PFSK-1 (cell line): Measurements from ENCODE around the gene GOT1.

Experiments
- FOXP2 ChIP-seq: optimal IDR thresholded peaks from 2 replicates; pipeline ENCODE3; 2011; ENCODE audit warnings: borderline replicate concordance, control low read depth, inconsistent platforms; ENCODE audit not compliant: insufficient read depth; ENCODE audit errors: extremely low read length, extremely low read depth
- POLR2AphosphoS5 ChIP-seq: IDR thresholded peaks from 2 replicates; pipeline ENCODE4 v1.6.1; 2012; ENCODE audit warnings: low read depth, mild to moderate bottlenecking, control low read depth, low read length, moderate library complexity
- SIN3A ChIP-seq: IDR thresholded peaks from 2 replicates; pipeline ENCODE4 v1.6.1; 2012; ENCODE audit warnings: mild to moderate bottlenecking, low read length, moderate library complexity, borderline replicate concordance; ENCODE audit not compliant: insufficient read depth
- TAF1 ChIP-seq: IDR thresholded peaks from 2 replicates; pipeline ENCODE4 v1.6.1; 2012; ENCODE audit warnings: low read length, control low read depth, borderline replicate concordance; ENCODE audit not compliant: insufficient read depth
- TF ChIP-seq, protein P1 (sequence below), 2 experiments: IDR thresholded peaks; 2 replicates each; pipeline versions ENCODE4 v1.6.1 to v1.8.0; 2011 to 2012; ENCODE audit warnings: low read depth in 2 of 2, low read length in 2 of 2, control low read depth in 1 of 2, inconsistent platforms in 1 of 2, mild to moderate bottlenecking in 1 of 2, moderate library complexity in 1 of 2; ENCODE audit not compliant: insufficient read depth in 1 of 2

The GOT1 gene

DNA sequence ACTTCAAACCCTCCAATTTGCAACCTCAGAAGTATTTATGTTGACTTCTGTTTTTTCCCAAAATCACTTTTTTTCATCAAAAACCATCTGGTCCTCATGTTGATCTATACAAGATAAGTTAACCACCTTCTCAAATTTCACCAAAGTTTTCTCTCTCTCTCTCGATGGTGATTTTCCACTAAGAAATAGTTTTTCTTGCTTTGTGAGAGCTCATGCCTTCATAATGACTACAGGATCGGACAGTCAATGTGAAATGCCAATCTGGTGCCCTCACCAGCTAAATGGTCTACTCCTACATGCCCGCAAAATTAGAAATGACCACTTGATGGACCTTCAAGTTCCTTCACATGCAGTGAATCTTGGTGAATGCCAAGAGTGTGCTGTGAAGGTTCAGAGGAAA is 60.9 kb downstream of the GOT1 start:
- no peak for TF ChIP-seq POLR2AphosphoS5

DNA sequence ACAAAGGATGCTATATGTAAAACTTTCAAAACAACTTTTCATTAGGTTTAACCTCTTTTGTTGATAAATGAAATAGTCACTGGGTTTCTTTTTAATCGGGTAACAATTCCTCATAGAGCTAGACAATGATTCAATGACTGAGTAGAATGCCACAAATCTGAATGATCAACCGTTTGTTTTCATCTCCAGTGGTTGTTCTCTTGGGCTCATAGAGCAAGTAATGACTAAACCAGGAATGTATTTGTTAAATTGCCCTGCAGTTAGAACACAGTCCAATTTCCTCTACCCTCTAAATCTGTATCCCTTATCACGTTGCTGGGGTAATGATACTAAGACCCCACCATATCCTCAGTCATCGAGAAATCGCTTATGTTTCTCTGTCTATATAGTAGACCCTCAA is 61.3 kb downstream of the GOT1 start:
- TF ChIP-seq, protein P1, sequence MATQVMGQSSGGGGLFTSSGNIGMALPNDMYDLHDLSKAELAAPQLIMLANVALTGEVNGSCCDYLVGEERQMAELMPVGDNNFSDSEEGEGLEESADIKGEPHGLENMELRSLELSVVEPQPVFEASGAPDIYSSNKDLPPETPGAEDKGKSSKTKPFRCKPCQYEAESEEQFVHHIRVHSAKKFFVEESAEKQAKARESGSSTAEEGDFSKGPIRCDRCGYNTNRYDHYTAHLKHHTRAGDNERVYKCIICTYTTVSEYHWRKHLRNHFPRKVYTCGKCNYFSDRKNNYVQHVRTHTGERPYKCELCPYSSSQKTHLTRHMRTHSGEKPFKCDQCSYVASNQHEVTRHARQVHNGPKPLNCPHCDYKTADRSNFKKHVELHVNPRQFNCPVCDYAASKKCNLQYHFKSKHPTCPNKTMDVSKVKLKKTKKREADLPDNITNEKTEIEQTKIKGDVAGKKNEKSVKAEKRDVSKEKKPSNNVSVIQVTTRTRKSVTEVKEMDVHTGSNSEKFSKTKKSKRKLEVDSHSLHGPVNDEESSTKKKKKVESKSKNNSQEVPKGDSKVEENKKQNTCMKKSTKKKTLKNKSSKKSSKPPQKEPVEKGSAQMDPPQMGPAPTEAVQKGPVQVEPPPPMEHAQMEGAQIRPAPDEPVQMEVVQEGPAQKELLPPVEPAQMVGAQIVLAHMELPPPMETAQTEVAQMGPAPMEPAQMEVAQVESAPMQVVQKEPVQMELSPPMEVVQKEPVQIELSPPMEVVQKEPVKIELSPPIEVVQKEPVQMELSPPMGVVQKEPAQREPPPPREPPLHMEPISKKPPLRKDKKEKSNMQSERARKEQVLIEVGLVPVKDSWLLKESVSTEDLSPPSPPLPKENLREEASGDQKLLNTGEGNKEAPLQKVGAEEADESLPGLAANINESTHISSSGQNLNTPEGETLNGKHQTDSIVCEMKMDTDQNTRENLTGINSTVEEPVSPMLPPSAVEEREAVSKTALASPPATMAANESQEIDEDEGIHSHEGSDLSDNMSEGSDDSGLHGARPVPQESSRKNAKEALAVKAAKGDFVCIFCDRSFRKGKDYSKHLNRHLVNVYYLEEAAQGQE (IDR thresholded peaks at IDR 0.05; ENCODE audit: insufficient read depth in 1 of 2, low read depth in 2 of 2, low read length in 2 of 2): no peak
- TF ChIP-seq POLR2AphosphoS5: no peak
- TF ChIP-seq TAF1: no peak
- TF ChIP-seq SIN3A: no peak
- no peak for TF ChIP-seq FOXP2

DNA sequence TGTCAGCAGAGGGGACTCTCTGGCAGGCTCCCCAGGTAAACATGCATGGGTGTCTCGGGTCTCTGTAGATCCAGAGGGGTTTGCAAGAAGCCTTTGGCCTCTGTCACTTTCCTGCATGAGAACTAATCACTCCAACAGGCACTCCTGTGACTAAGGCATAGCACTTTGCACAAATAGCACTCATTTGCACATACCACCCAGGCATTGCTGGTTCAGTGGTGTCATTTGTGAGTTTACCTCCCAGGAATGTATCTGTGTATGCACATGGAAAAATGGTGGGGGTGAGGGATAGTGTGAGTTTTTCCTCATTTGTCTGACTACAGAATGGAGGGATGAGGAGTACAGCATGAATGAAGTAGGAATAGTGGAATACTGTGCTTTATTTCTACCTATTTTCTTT is 61.8 kb downstream of the GOT1 start:
- TF ChIP-seq SIN3A (no peak), TAF1 (no peak)

DNA sequence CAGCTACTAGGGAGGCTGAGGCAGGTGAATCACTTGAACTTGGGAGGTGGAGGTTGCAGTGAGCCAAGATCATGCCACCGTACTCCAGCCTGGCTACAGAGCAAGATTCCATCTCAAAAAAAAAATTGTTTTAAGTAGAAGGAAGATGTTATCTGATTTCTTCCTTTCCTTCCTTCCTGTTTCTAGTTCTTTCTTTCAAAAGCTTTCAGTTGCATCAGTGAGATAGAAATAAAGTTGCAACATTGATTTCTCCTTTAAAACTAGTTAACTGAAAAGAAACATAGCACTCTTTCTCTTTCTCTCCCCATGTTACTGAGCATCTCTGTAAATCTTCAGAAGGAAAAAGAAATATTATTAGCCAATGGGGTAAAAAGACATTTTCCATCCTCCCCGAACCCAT is 63.8 kb downstream of the GOT1 start:
- no peak for TF ChIP-seq SIN3A
- no peak for TF ChIP-seq TAF1
- TF ChIP-seq FOXP2: no peak
- TF ChIP-seq, protein P1 (IDR thresholded peaks at IDR 0.05; ENCODE audit: insufficient read depth in 1 of 2, low read depth in 2 of 2, low read length in 2 of 2): no peak
- no peak for TF ChIP-seq POLR2AphosphoS5

DNA sequence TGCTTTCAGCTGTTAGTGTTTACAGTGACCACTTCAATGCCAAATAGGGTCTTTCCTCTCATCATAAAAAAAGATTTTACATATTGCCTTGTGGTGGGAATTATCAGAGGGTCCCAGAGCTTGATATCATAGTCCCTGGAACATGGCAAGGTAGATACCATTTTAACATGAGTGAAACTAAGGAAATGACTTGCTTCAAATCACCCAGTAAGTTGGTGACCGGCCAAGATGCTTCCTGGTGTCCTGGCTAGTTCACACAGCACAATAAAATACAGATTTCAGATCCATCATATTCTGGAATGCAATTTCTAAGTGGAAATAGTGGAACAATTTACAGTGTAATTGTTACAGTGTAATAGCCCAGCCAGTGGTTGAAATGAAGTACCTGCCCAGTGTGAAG is 64.7 kb downstream of the GOT1 start:
- TF ChIP-seq FOXP2 (no peak), POLR2AphosphoS5 (no peak), TAF1 (no peak), SIN3A (no peak)
- TF ChIP-seq, protein P1 (IDR thresholded peaks at IDR 0.05; ENCODE audit: insufficient read depth in 1 of 2, low read depth in 2 of 2, low read length in 2 of 2): no peak

DNA sequence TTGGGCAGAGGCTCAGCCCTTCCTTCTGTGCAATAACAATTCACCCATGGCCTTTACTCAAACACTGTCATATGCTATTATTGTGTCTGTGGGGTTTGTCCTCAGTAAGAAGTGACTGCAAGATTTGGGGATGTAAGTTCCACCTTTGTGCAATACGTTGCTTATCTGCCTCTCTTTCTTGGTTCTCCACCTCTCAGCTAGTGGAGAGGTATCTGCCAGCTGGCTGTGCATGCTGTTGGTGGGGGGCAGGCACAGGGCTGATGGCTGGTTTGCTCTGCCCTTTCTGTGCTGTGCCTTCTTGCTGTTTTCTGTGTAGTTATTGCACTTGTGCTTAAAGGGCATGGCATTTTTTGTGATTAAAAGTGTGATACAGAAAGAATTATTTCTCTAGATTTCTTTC is 65.1 kb downstream of the GOT1 start:
- no peak for TF ChIP-seq TAF1
- TF ChIP-seq FOXP2: no peak
- TF ChIP-seq, protein P1 (IDR thresholded peaks at IDR 0.05; ENCODE audit: insufficient read depth in 1 of 2, low read depth in 2 of 2, low read length in 2 of 2): no peak
- no peak for TF ChIP-seq POLR2AphosphoS5
- TF ChIP-seq SIN3A: no peak
